ENCODE measurements around the gene DOCK10. TPM values are rescaled to one million over a fixed set of nuclear protein-coding genes. Genes with fewer than 3 reads are reported as not detected.

Gene DOCK10
- total and polyA plus RNA-seq, 4 donors, result 7.6 to 81.8 (median 42.6) TPM

DNA sequence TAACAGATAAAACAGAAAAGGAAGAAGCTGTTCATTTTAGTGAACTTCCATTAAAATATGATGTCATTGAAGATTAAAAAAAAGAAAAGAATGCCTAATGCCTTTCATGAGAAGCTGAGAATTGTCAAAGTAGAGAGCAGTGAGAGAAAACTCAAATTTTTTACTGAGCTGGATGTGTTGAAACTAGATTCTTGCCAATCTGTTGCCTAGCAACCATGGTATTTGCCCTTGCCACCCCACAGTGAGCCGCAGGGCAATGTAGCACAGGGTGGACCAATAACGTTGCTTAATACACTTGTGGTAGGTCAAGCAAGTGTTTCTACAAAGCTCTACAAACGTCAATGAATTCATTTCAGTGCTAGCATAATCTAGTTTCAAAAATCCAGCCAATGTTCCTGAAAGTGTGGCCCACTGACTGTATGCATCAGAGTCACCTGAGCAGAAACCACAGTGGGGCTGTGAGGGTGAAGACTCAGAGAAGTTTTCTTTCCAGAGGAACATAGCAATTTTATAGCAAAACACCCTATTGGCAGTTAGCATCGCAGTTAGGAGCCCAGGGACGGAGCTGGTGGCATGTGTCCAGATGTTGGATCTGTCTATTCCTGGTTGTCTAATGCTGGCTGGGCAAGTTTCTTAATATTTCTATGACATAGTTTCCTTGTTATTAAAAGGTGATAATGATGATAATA lies 132.2 kb downstream of the DOCK10 start:
- Histone ChIP-seq H3K36me3 (ENCODE audit: control insufficient read depth in 1 of 2, insufficient read depth in 2 of 2, low read length in 1 of 2) (no peaks in the 10 kb centered on the region), H3K27ac (ENCODE audit: low read depth in 1 of 2, low read length in 2 of 2) (peak overlapping the region; percentile 85 to 90), H3K9me3 (ENCODE audit: control insufficient read depth, low read length) (no peaks in the 10 kb centered on the region), H3K4me3 (ENCODE audit: low read length in 2 of 2) (no peak overlapping the region), H3K27me3 (ENCODE audit: control insufficient read depth in 1 of 2, insufficient read depth in 2 of 2, low read length in 1 of 2) (no peaks in the 10 kb centered on the region), H3K4me1 (ENCODE audit: control insufficient read depth in 1 of 2, insufficient read depth in 2 of 2, low read length in 2 of 2) (peaks cover 3 to 11% of the 10 kb centered on the region in 2 donors)
- ATAC-seq (ENCODE audit: low FRiP score), result peak; percentile 92
- WGBS, 2 donors, result 2% methylated on average over 5 of the region's 5 CpGs
- intact Hi-C loops (cut with DNase I), result loop anchor here in 1 of 2 donors (5.0 kb wide), 1 partner anchor 72 kb away; no protein-coding TSS in a partner anchor
- DNase-seq, result peak; percentile 76 to 84

DNA sequence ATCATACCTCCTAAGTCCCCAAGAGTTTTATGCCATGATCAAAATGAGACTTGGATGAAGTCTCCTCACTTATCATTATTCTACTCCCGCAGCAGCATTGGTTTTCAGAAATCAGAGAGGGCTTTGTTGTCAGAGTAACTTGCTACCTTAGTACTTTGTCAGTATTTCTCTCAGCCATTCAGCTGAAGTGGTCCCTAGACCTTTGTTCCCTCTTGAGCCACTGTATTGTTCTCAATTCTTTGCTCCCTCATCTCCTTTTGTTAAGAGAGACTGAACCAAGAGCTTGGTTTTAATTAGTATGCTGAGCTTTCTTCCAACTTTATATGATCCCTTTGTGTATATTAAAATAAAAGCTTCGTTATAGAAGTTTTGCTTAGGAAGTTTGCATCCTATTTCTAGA lies 133.4 kb downstream of the DOCK10 start:
- intact Hi-C loops (cut with DNase I), result no loop called here
- ATAC-seq (ENCODE audit: low FRiP score), result no peak
- peaks cover 3 to 11% of the 10 kb centered on the region in 2 donors for H3K4me1 ChIP-seq (ENCODE audit: control insufficient read depth in 1 of 2, insufficient read depth in 2 of 2, low read length in 2 of 2)
- no peaks in the 10 kb centered on the region for H3K9me3 ChIP-seq (ENCODE audit: control insufficient read depth, low read length)
- H3K36me3 ChIP-seq (ENCODE audit: control insufficient read depth in 1 of 2, insufficient read depth in 2 of 2, low read length in 1 of 2), result no peaks in the 10 kb centered on the region
- DNase-seq, result no peak
- 70 to 80% methylated on average over 2 of the region's 2 CpGs for WGBS, 2 donors
- H3K27me3 ChIP-seq (ENCODE audit: control insufficient read depth in 1 of 2, insufficient read depth in 2 of 2, low read length in 1 of 2), result no peaks in the 10 kb centered on the region
- H3K4me3 ChIP-seq (ENCODE audit: low read length in 2 of 2), result no peak overlapping the region
- peak overlapping the region; percentile 74 to 90 for H3K27ac ChIP-seq (ENCODE audit: low read depth in 1 of 2, low read length in 2 of 2)

DNA sequence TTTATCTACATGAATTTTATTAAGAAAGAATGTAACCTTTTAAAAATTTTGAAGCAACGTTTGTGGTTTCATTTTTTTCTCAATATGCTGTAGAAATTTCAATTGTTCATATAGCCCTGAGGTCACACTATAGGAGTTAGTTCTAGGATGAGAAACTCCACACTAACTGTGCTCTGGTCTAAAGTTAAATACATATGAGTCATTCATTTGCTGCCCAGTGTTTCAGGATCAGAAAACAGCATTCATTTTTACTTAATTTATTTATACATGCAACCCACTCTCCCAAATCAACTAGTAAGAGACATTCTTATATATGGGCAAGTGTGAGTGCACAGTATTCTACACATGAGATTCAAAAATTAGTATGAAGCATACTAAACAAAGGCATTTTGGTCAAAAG lies 137.9 kb downstream of the DOCK10 start:
- intact Hi-C loops (cut with DNase I), result no loop called here
- Histone ChIP-seq H3K4me3 (ENCODE audit: low read length in 2 of 2) (no peak overlapping the region), H3K4me1 (ENCODE audit: control insufficient read depth in 1 of 2, insufficient read depth in 2 of 2, low read length in 2 of 2) (peaks cover 0 to 2% of the 10 kb centered on the region in 2 donors), H3K27ac (ENCODE audit: low read depth in 1 of 2, low read length in 2 of 2) (no peak overlapping the region), H3K27me3 (ENCODE audit: control insufficient read depth in 1 of 2, insufficient read depth in 2 of 2, low read length in 1 of 2) (no peaks in the 10 kb centered on the region), H3K9me3 (ENCODE audit: control insufficient read depth, low read length) (no peaks in the 10 kb centered on the region), H3K36me3 (ENCODE audit: control insufficient read depth in 1 of 2, insufficient read depth in 2 of 2, low read length in 1 of 2) (no peaks in the 10 kb centered on the region)
- no peak for DNase-seq
- WGBS, 2 donors, result 67 to 72% methylated on average over 1 of the region's 1 CpG
- ATAC-seq (ENCODE audit: low FRiP score), result no peak

DNA sequence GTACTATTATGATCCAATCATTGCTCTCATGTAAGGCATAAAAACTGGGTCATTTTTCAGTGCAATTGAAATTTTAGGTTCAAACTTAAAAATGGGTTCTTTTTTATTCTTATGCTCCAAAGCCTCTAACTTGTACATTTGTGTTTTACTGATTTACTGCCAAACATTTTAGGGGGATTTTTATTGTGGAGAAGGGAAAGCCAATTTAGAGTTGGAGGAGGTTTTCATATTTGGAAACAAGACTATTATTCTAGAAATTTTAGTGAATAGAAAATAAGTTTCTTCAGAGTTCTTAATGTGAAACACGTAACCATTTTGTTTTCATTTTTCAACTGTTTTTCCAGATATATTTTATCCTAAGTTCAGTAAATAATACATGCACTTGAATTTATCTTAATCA lies 138.6 kb downstream of the DOCK10 start:
- intact Hi-C loops (cut with DNase I), result no loop called here
- WGBS, 2 donors, result 27 to 37% methylated on average over 1 of the region's 1 CpG
- DNase-seq (no peak), ATAC-seq (ENCODE audit: low FRiP score) (no peak)
- no peak overlapping the region for H3K4me3 ChIP-seq (ENCODE audit: low read length in 2 of 2)
- no peaks in the 10 kb centered on the region for H3K36me3 ChIP-seq (ENCODE audit: control insufficient read depth in 1 of 2, insufficient read depth in 2 of 2, low read length in 1 of 2)
- H3K9me3 ChIP-seq (ENCODE audit: control insufficient read depth, low read length), result no peaks in the 10 kb centered on the region
- H3K27me3 ChIP-seq (ENCODE audit: control insufficient read depth in 1 of 2, insufficient read depth in 2 of 2, low read length in 1 of 2), result no peaks in the 10 kb centered on the region
- H3K4me1 ChIP-seq (ENCODE audit: control insufficient read depth in 1 of 2, insufficient read depth in 2 of 2, low read length in 2 of 2), result peaks cover 0 to 2% of the 10 kb centered on the region in 2 donors
- no peak overlapping the region for H3K27ac ChIP-seq (ENCODE audit: low read depth in 1 of 2, low read length in 2 of 2)

DNA sequence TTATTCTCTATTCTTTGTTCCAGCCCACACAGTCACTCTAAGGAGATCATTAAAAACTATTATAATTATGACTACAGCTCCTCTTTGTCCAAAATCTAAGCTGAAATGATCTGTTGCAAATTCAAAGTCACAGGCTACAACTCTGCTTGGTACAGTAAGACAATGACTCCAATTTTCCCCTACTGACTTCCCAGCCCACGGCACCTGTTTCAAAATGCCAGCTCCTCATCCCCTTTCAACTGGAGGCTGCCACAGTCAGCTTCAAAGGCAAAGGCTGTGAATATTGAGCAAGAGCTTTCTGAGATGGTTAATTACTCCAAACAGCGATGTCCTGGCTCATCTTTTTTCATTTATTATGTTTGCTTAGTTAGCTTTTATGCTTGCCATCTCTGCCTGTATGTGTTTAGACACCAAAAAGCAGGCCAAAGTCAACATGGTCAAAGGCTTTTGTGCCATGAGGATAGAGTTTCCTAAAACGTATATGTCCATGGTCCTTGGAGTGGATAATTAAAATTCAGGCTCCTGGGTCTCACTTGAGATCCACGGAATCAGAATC lies 141.1 kb downstream of the DOCK10 start:
- H3K27ac ChIP-seq (ENCODE audit: low read depth in 1 of 2, low read length in 2 of 2), result no peak overlapping the region
- H3K36me3 ChIP-seq (ENCODE audit: control insufficient read depth in 1 of 2, insufficient read depth in 2 of 2, low read length in 1 of 2), result no peaks in the 10 kb centered on the region
- H3K9me3 ChIP-seq (ENCODE audit: control insufficient read depth, low read length), result no peaks in the 10 kb centered on the region
- intact Hi-C loops (cut with DNase I), result no loop called here
- H3K4me1 ChIP-seq (ENCODE audit: control insufficient read depth in 1 of 2, insufficient read depth in 2 of 2, low read length in 2 of 2), result peaks cover 0 to 2% of the 10 kb centered on the region in 2 donors
- DNase-seq (no peak), ATAC-seq (ENCODE audit: low FRiP score) (no peak)
- H3K4me3 ChIP-seq (ENCODE audit: low read length in 2 of 2), result no peak overlapping the region
- WGBS, 2 donors, result 64 to 78% methylated on average over 4 of the region's 4 CpGs
- no peaks in the 10 kb centered on the region for H3K27me3 ChIP-seq (ENCODE audit: control insufficient read depth in 1 of 2, insufficient read depth in 2 of 2, low read length in 1 of 2)

DNA sequence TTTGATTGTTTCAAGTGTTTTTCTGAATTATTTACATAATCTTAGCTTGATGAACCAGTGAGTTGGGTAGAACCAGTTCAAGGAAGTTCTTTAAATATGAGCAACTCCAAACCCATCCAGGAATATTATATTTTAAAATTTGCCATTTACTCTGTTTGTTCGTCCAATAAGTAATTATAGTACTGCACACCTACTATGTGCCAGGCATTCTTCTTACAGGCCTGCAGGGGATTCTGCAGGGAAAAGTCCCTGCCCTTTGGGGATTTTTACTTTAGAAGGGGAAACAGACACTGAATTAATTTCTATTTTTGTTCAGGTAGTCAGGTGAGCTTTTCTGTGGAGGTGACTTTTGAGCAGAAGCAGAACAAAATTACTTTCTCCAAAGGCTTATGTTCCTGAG lies 146.9 kb downstream of the DOCK10 start:
- DNase-seq (no peak), ATAC-seq (ENCODE audit: low FRiP score) (no peak)
- Histone ChIP-seq H3K36me3 (ENCODE audit: control insufficient read depth in 1 of 2, insufficient read depth in 2 of 2, low read length in 1 of 2) (no peaks in the 10 kb centered on the region), H3K27me3 (ENCODE audit: control insufficient read depth in 1 of 2, insufficient read depth in 2 of 2, low read length in 1 of 2) (no peaks in the 10 kb centered on the region), H3K4me3 (ENCODE audit: low read length in 2 of 2) (no peak overlapping the region), H3K4me1 (ENCODE audit: control insufficient read depth in 1 of 2, insufficient read depth in 2 of 2, low read length in 2 of 2) (no peaks in the 10 kb centered on the region), H3K9me3 (ENCODE audit: control insufficient read depth, low read length) (no peaks in the 10 kb centered on the region), H3K27ac (ENCODE audit: low read depth in 1 of 2, low read length in 2 of 2) (no peak overlapping the region)
- 91 to 98% methylated on average over 1 of the region's 1 CpG for WGBS, 2 donors
- intact Hi-C loops (cut with DNase I), result loop anchor here in 1 of 2 donors (2.0 kb wide), 1 partner anchor 65 kb away; no protein-coding TSS in a partner anchor

DNA sequence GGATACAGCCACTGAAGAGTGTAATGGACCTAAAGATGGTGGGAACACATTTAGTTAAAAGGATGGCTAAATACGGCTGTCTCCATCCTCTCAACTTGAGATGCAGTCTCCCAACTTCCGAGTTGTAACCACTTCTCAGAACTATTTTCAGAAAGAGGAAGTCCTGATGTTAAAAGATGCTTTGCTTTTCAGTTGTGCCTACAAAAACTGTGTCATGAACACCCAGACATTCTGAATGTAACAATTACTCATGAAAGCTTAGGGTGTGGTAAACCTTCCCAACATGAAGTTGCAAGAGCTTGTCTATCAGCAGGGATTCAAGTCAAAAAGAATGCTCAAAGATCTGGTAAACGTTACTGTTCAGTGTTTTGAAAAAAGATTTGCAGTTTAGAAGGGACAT lies 147.9 kb downstream of the DOCK10 start:
- intact Hi-C loops (cut with DNase I), result loop anchor here in 1 of 2 donors (2.0 kb wide), 1 partner anchor 66 kb away; no protein-coding TSS in a partner anchor
- DNase-seq (no peak), ATAC-seq (ENCODE audit: low FRiP score) (no peak)
- Histone ChIP-seq H3K27ac (ENCODE audit: low read depth in 1 of 2, low read length in 2 of 2) (no peak overlapping the region), H3K9me3 (ENCODE audit: control insufficient read depth, low read length) (no peaks in the 10 kb centered on the region), H3K4me1 (ENCODE audit: control insufficient read depth in 1 of 2, insufficient read depth in 2 of 2, low read length in 2 of 2) (no peaks in the 10 kb centered on the region), H3K4me3 (ENCODE audit: low read length in 2 of 2) (no peak overlapping the region), H3K36me3 (ENCODE audit: control insufficient read depth in 1 of 2, insufficient read depth in 2 of 2, low read length in 1 of 2) (no peaks in the 10 kb centered on the region), H3K27me3 (ENCODE audit: control insufficient read depth in 1 of 2, insufficient read depth in 2 of 2, low read length in 1 of 2) (no peaks in the 10 kb centered on the region)
- 74 to 75% methylated on average over 3 of the region's 3 CpGs for WGBS, 2 donors

DNA sequence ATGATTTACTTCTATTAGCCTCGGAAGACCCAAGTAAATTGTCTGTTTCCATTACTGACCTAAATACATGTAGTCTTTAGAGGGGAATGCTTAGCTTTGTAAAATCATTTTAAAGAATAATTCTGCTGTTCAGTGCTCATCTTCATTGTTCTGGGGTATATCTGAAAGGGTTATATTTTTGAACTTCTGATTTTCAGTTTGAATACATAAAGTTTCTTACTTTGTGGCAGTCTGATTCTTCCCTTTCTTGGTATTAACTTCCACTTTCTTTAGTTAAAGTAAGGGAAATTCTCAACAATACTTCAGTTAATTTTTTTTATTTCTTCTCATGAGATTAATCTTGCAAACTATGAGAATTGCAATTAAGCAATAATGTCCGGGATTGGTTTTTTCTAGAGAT lies 148.4 kb downstream of the DOCK10 start:
- no peaks in the 10 kb centered on the region for H3K27me3 ChIP-seq (ENCODE audit: control insufficient read depth in 1 of 2, insufficient read depth in 2 of 2, low read length in 1 of 2)
- intact Hi-C loops (cut with DNase I), result loop anchor here in 1 of 2 donors (2.0 kb wide), 1 partner anchor 67 kb away; no protein-coding TSS in a partner anchor
- no peak for ATAC-seq (ENCODE audit: low FRiP score)
- no peaks in the 10 kb centered on the region for H3K9me3 ChIP-seq (ENCODE audit: control insufficient read depth, low read length)
- DNase-seq, result no peak
- 89 to 92% methylated on average over 2 of the region's 2 CpGs for WGBS, 2 donors
- no peak overlapping the region for H3K27ac ChIP-seq (ENCODE audit: low read depth in 1 of 2, low read length in 2 of 2)
- H3K36me3 ChIP-seq (ENCODE audit: control insufficient read depth in 1 of 2, insufficient read depth in 2 of 2, low read length in 1 of 2), result no peaks in the 10 kb centered on the region
- H3K4me3 ChIP-seq (ENCODE audit: low read length in 2 of 2), result no peak overlapping the region
- no peaks in the 10 kb centered on the region for H3K4me1 ChIP-seq (ENCODE audit: control insufficient read depth in 1 of 2, insufficient read depth in 2 of 2, low read length in 2 of 2)

Data from aorta (tissue), 5 donors.